ENCODE data around the gene NKAIN1.
"Not testable (repeated sequence)": the region's sequence is repeated elsewhere in the genome, so short reads cannot be mapped to it uniquely, and the experiment has no call there.

NKAIN1 gene

DNA sequence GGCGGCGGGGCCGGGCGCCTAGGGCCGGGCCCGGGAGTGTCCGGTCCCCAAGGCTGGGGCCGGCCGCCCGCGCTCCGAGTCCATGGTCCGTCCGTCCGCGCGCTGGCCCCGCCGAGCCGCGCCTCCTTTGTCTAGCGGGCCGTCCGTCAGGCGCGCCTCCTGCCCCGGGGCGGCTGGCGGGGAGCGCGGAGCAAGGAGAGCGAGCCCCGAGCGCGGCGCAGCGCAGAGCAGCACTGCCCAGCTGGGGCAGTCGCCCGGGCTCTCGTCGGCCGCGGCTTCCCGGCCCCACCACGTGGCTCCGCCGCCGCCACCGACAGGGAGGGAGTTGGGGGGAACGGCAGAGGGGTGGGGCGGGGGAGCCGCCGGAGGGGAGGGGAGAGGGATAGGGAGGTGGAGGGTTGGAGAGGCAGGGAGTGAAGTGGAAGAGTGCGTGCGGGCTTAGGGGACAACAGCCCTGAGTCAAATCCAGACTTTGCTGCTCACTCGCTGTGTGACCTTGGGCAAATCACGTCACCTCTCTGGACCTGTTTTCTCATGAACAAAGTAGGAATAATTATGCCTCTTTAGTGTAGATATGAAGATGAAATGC is at the start of gene NKAIN1:
TSS of gene NKAIN1 (minus strand) at position 235 of the 589 bp plus-strand sequence. CDS start 340 bp downstream, outside the sequence.
- no peak for DNase-seq

DNA sequence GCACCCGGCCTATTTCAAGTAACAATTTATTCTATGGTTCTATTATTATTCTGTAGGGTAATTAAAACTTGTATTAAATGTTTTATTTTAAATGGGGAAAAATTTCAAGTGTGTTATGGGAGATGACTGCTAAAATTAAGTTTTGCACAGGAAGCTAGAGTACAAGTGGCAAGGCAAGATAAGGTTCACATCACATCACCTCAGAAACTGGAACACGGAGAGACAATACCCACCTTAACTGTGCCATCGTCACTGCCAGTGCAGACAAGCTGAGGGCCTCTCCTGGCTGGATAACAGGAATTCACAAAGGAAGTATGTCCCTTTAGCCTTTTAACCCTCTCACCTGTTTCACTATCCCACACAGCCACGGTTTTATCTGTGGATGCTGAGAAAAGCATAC is 49.3 kb upstream of the NKAIN1 start:
- DNase-seq, result no peak

DNA sequence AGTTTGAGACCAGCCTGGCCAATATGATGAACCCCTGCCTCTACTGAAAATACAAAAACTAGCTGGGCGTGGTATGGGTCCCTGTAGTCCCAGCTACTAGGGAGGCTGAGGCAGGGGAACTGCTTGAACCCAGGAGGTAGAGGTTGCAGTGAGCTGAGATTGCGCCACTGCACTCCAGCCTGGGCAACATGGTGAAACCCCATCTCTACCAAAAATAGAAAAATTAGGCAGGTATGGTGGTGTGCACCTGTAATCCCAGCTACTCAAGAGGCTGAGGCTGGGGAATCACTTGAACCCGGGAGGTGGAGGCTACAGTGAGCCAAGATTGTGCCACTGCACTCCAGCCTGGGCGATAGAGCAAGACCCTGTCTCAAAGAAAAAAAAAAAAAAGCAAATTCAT is 48.1 kb upstream of the NKAIN1 start:
- not testable (repeated sequence) for DNase-seq

DNA sequence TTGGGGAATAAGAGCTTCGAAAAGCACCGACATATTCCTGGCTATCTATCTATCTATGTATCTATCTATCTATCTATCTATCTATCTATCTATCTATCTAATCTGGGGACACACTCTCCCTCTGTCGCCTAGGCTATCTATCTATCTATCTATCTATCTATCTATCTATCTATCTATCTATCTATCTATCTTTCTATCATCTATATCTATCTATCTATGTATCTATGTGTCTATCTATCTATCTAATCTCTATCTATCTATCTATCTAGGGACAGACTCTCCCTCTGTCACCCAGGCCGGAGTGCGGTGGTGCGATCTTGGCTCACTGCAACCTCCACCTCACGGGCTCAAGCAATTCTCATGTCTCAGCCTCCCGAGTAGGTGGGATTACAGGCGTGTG is 42.7 kb upstream of the NKAIN1 start:
- DNase-seq, result not testable (repeated sequence)

DNA sequence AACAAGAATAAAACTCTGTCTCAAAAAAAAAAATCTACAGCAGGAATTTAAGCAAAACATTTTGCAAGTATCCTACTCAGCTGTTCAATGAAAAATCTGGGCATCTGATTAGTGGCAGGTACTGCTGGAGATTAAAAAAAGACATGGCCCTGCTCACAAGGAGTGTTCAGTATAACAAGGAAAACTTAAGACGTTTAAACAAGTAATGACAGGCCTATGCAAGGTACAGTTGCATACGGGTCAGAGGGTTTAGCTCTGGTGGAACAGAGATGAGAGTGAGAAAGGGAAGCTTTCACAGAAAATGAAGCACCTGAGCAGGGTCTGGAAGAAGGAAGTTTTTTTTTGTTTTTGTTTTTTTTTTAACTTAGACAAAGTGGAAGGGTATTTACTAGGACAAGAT is 33.9 kb upstream of the NKAIN1 start:
- no peak for DNase-seq

DNA sequence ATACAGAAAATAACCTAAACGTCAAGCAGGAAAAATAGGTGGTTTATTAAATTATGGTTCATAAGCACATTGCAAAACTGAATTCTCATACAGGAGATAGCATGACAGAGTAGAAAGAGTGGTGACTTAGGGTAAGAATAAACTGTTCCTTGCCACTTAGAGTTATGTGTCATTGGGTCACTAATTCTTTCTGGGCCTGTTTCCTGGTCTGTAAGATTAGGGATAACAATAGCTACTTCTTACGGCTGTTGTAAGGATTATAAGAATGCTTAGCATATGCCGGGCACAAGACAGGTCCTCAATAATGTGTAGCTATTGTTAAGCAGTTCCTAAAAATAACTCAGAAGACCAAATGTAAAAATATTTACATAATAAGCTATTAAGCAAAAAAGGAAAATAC is 32.7 kb upstream of the NKAIN1 start:
- no peak for DNase-seq

DNA sequence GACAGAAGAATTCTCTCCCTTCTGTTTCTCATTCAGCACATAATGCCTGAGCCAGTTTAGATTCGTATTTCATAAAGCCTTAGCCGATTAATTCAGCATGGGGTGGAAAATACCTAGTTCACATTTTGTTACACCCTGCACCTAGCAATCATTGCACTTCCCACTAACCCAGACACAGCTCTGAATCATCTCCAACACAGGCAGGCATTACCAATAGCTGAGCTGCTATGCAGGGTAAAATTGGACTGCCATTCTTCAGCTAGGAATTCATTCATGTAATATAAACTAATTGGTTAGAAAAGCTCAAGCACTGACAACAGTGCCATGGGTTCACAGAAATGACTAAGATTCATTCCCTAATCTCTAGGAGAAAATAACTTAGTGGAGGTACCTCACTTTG is 26.9 kb upstream of the NKAIN1 start:
- DNase-seq, result no peak

DNA sequence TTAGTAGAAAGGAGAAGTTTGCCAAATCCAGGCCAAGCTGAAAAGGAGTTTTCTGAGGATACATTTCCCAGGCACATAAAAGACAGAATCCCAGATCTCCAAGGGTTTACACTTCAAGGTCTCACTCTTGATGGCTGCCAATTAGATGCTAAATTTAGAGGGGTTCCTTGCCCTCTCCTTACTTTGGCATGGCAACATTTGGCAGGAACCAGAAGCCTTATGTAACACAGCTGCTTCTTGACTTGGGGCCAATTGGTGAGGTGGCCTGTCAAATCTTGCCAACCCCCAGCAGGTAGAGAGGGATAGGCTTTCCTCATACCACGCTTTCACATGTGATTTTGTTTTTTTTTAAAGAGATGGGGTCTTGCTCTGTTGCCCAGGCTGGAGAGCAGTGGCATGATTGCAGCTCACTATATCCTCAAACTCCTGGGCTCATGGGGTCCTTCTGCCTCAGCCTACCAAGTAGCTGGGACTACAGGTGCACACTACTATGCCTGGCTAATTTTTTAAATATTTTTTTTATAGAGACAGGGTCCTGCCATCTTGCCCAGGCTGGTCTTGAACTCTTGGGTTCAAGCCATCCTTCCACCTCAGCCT is 25.2 kb upstream of the NKAIN1 start:
- DNase-seq, result no peak

DNA sequence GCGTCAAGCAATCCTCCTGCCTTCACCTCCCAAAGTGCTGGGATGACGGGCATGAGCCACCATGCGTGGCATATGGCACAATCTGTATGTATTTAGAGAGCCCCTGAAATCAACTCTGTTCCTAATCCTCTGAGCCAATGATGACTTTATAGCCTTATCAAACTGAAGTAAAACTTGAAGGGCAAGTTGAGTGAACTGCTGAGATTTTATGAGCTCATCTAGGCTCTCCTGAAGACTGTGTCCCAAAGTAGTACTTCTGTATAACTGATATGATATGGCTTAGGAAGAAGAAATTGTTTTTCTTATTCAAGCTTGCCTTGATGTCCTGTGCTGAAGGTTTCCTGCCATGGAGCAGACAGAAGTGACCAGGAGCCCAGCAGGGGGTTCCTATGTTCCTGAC is 23.7 kb upstream of the NKAIN1 start:
- DNase-seq, result no peak

DNA sequence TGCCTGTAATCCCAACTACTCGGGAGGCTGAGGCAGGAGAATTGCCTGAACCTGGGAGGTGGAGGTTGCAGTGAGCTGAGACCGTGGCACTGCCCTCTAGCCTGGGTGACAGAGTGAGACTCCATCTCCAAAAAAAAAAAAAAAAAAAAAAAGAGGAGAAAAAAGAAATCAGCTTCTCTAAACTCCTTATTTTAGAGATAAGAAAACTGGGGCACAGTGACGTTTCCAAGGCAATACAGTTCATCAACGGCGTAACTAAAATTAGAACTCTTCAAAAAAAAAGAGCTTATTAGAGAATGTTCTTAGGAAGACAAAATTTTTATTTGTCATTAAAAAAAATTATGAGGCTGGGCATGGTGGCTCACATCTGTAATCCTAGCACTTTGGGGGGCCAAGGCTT is 22.7 kb upstream of the NKAIN1 start:
- not testable (repeated sequence) for DNase-seq

DNA sequence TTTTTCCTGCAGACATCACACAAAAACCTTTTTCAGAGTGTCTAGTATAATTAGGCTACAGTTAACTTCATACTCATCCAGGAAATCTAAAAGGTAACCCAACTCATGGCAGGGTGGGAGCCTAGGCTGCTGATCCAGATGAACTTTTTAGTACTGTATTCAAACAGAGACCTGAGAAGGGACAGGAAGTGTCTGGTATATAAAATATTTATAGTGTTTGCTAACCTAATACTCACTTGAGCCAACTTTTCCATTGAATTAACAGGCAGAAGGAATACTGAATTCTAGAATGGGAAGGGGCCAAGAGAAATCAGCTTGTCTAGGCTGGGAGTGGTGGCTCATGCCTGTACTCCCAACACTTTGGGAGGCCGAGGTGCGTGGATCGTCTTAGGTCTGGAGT is 22.2 kb upstream of the NKAIN1 start:
- DNase-seq, result no peak

DNA sequence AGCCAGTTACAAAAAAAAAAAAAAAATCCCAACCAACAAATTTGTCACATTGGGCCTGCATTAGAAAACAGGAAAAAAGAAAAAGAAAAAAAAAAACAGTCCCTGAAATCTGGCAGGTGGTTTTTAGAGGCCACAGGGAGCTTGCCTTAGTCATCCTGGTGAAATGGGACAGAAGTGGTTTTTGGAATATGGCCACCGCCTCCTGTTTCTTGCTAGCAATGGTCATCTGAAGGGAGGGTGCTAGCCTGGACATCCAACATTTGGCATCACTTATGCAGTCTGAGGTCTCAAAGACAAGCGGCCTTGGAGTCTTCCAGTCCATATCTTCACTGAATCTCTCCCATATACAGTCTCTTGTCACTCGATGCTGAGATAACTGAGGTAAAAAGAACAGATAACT is 20.1 kb upstream of the NKAIN1 start:
- no peak for DNase-seq

DNA sequence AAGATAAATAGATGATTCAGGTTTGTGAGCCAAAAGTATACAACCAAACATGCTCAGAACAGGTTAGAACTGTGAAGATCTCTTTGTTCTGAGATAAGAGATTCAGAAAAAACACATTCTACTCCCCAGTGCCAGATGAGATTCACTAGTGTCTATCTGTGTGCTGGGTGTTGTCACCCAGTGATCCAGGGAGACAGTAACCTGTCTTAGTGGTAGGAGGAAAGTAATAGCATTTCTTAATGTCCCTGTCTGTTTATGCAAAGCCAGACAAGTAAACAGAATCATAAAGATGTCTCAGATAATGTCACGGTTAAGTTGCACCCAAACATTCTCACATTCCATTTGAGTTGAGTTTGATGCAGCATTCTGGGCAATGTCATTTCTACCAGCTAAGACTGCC is 18.9 kb upstream of the NKAIN1 start:
- no peak for DNase-seq

DNA sequence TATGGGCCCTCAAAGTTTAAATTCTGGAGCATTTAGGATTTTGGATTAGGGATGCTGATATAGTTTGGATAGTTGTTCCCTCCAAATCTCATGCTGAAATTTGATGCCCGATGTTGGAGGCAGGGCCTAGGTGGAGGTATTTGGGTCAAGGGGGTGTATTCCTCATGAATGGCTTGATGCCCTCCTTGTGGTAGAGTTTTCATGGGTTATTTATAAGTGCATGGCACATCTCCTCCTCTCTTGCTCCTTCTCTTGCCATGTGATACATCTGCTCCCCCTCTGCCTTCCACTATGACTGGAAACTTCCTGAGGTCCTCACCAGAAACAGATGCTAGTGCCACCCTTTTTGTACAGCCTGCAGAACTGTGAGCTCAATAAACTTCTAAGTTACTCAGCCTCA is 17.5 kb upstream of the NKAIN1 start:
- DNase-seq, result no peak

DNA sequence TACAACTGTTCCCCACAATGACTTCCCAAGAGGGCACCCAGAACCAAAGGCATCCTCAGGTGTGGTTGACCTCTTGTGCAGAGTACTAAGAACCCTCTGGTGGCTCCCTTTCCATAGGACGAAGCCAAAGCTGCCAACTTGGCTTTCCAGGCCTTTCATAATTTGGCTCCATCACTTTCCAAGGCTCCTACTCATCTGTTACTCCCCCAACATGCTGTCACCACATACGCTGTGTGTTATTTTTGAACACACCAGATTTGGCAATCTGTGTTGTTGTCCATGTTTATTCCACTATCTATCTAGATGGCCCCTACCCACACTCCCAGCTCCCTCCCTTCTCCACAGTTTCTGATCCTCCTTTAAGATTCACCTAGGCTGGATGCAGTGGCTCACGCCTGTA is 10.2 kb upstream of the NKAIN1 start:
- DNase-seq, result no peak

DNA sequence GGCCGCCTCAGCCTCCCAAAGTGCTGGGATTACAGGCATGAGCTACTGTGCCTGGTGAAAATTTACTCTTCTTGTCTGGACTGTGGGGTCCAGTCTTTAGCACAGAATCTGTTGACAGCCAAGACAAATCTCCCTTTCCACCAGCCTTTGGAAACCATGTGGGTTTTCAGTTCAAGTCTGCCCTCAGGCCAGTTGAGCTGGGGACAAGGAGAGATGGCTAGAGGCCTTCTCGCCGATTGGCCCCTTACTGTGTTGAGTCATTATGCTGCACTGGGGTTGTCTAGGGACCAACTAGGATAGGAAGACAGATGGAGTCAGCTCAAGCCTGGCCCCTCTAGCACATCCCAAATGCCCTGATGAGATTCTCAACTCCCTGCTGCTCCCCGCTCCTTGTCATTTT is 8.6 kb upstream of the NKAIN1 start:
- no peak for DNase-seq

DNA sequence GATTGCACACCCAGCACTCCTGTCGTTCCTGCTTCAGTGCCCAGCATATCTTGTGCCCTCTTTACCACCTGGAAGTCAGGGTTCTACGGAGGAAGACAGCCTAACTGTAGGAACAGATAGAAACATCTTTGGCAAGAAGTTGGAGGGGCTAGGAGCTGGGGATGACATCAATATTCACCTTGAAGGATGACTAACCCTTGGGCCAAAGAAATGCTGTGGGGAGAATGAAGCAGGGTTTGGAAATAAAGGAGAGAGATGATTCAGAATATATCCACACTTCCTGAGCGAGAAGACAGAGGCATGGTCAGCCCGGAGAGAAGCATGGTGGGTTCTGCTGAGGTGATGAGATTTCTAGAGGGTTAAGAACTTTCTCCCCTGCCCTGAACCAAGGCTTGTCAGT is 4.6 kb upstream of the NKAIN1 start:
- DNase-seq, result no peak

DNA sequence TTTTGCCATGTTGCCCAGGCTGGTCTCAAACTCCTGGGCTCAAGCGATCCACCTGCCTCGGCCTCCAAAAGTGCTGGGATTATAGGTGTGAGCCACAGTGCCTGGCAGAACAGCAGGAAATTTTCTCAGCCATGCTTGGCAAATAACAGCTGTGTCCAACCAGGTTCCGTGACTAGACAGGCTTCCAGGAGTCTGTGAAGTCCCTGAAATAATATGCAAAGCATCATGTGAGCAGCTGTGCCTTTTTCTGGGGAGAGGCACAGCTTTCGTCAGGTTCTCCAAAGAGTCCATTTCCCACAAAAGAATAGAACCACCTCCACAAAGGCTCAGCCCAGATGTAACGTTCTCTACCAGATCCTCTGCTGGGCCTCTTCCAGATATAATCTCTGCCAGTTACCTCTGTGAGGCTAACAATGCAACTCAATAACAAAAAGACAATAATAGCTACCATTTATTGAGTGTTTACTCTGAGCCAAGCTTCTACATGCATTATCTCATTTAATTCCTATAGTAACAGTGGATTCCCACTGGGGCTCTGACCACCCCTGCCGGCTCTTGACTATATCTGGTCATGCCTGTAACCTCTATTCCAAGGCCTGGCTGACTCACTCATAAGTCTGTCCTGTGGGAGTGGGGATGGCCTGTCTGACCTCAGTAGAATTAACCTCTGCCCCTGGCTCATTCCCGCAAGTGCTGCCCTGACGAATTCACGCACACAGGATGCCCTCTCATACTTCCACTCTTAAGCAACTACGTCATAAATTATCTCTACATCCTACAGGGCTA is 4.0 kb upstream of the NKAIN1 start:
- no peak for DNase-seq

DNA sequence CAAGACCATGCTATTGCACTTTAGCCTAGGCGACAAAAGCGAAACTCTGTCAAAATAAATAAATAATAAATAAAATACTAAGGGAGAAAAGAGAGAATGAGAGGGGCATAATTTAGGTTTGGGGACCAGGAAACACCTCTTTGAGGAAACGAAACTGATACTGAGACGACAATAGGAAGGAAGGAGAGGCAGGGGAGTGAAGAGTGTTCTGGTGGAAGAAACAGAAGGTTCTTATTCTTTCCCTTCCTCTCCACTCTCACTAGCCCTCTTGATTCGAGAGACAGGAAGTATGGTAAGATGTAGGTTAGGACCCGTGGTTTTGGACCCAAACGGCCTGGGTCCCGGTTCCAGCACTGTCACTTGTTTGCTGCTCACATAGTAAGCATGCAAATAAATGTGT is 1.6 kb upstream of the NKAIN1 start:
- no peak for DNase-seq

DNA sequence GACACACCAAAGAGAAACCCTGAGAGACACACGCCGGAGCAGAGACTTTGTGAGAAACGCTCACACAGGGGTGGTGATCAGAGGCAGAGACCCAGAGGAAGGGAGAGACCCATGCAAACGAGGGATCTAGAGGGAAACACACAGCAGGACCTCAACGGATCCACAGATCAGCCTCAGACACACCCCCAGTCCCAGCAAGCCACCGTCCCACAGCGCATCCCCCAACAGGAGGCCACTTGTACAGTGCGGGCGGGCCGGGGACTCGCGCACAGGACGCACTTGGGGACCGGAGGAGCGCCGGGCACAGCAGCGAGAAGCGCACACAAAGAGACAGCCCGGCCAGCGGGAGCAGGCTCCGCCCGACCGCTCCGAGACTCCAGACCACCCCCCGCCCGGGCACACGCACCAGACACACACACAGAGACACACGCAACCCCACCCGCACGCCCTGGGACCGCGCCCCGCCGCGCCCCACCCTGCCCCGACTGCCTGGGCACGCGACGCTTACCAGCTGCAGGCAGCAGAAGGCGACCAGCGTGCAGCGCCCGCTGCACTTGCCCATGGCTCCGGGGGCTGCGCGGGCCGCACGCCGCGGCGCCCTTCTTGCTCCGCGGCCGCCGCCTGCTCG is 587 bp downstream of the NKAIN1 start:
- DNase-seq, result no peak

DNA sequence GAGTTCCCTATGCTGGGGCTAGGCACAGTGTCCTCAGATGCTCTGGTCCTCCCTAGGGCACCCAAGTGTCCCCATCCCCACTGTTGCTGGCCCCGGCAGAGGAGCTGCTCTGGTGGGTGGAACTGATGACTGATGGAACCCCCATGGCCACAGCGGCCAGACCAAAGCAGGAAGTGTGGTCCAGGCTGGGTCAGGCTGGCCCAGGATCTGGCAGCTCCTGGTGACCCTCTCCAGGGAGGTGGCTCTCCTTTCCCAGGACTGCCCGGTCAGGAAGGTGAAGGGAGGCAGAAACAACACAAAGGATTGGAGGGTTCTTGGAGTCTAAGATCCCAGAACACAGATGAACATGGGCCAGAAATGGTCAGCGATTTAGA is 1.1 kb downstream of the NKAIN1 start:
- DNase-seq, result no peak

DNA sequence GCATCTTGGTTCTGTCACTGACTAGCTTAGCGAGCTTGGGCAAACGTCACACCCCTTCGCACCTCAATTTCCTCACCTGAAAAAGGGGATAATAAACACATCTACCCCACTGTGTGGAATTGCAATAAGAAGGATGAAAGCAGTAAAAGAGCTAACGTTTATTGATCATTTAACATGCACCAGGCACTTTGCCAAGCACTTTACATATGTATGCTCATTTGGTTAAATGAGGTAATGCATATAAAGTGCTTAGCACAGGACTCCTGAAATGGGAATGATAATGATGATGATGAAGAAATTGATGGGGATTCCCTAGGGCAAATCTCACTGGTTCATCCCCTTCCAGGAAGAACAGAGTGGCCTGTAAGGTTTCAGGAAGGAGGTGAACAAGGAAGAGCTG is 4.8 kb downstream of the NKAIN1 start:
- no peak for DNase-seq

DNA sequence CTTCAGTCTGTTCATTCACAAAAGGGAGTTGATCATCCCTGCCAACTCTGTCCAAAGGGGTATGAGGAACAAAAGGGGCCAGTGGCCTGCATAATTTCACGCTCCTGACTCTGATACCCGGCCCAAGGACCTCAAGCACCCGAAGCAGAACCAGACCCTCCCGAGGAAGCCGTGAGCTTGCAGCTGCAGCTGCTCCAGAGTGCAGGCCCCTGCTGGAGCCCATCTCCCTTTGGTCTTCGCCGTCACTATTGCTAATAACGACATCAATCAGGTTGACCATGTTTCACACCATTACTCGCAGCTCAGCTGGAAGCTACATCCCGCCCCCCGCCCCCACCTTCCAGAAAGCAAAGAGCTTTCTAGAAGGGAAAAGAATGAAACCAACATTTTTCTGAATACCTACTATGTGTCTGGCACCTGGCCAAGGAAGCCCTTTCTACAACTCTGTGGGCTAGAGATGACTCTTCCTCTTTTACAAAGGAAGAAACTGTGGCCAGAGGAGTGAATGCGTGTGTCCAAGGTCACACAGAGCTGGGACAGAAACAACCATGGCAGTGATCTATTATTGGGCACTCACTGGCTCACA is 5.5 kb downstream of the NKAIN1 start:
- DNase-seq, result no peak

DNA sequence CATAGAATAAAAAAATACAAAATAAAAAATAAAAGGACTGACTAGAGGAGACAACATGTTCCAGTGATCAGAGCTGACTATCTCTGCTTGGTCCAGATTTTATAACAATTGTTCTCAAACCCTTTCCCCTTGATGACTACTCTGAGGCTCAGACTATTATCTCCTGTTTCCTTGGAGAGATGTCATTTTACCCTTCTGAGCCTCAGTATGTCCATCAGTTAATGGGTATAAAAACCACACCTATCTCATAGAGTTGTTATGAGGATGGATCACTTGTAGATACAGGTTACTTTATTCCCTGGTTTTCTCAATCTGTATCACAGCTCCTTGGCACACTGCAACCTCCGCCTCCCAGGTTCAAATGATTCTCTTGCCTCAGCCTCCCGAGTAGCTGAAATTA is 7.0 kb downstream of the NKAIN1 start:
- DNase-seq, result no peak
